Kidney (tissue), 14 donors: ENCODE data around the gene ZIC5. TPM values are rescaled to one million over a fixed set of nuclear protein-coding genes. Genes with fewer than 3 reads are reported as not detected.

Experiments used
- DNase-seq, 5 donors: peaks; one replicate each; pipeline ENCODE4 v3.0.0-alpha.2; 2013 to 2020
- FAIRE-seq: peaks from 2 replicates; lab custom pipeline; 2012; peaks lifted over from hg19 to GRCh38; lab: Jason Lieb, UNC
- H3K27ac ChIP-seq, 2 donors: one replicate each; pipeline ENCODE4 v1.7.0; 2013; ENCODE audit warnings: low read depth in 2 of 2, low read length in 2 of 2, inconsistent platforms in 1 of 2
- H3K27me3 ChIP-seq: one replicate; pipeline ENCODE4 v1.7.1; 2013; ENCODE audit warnings: low read length, inconsistent platforms; ENCODE audit not compliant: control insufficient read depth, insufficient read depth
- H3K36me3 ChIP-seq, 3 donors: one replicate each; pipeline versions ENCODE4 v1.7.0 to v1.7.1; 2013; ENCODE audit warnings: low read length in 3 of 3, control low read depth in 1 of 3, inconsistent platforms in 1 of 3; ENCODE audit not compliant: insufficient read depth in 3 of 3, control insufficient read depth in 2 of 3
- H3K4me1 ChIP-seq, 3 donors: one replicate each; pipeline versions ENCODE4 v1.7.0 to v1.7.1; 2013; ENCODE audit warnings: low read length in 3 of 3, inconsistent platforms in 1 of 3, low read depth in 1 of 3; ENCODE audit not compliant: control insufficient read depth in 2 of 3, insufficient read depth in 2 of 3
- H3K4me3 ChIP-seq, 3 donors: one replicate each; pipeline versions ENCODE4 v1.7.0 to v1.8.1; 2013; ENCODE audit warnings: low read length in 3 of 3, control low read depth in 1 of 3, inconsistent platforms in 1 of 3
- H3K9ac ChIP-seq, 3 donors: one replicate each; pipeline versions ENCODE4 v1.7.0 to v1.7.1; 2013; ENCODE audit warnings: low read length in 3 of 3, control low read depth in 1 of 3, inconsistent platforms in 1 of 3
- H3K9me3 ChIP-seq, 3 donors: one replicate each; pipeline versions ENCODE4 v1.7.0 to v1.7.1; 2013; ENCODE audit warnings: low read length in 3 of 3, control low read depth in 1 of 3, inconsistent platforms in 1 of 3; ENCODE audit not compliant: control insufficient read depth in 2 of 3, insufficient read depth in 1 of 3
- CTCF ChIP-seq: IDR thresholded peaks from 3 replicates; pipeline ENCODE4 v1.5.1; 2012; ENCODE audit warnings: mild to moderate bottlenecking, moderate library complexity, borderline replicate concordance; ENCODE audit not compliant: insufficient read depth; ENCODE audit errors: extremely low read depth
- intact Hi-C: fragments of 100-400 bp; cut with DNase I; formaldehyde crosslinking; loops from one replicate; pipeline ENCODE4 v1.11.1; 2022
- polyA plus RNA-seq: library from polyadenylated mRNA; stranded (reverse); fragments of 350-450 nt; fragmentation: Illumina TruSeq; extraction: RNeasy Lipid Tissue Mini Kit (QIAGEN cat#74804); gene quantifications from one replicate; pipeline ENCODE4 v1.2.3, GENCODE V29; 2014; ENCODE audit warnings: low read depth, low replicate concordance; ENCODE audit not compliant: insufficient read depth
- total RNA-seq: library from RNA; stranded (reverse); fragmentation: NEBNext Ultra II Directional; extraction: Animal tissue kit (Norgen Biotek cat#: 25700); gene quantifications from one replicate; pipeline ENCODE4 v1.2.1, GENCODE V29; 2021
- donor health status: control.
- donor health status: control.
- donor health status: control.
- donor health status: control.
- donor health status: control.
- donor health status: DM: yes; HTN: yes; CAD: no.
- donor health status: Normal renal cell carcinoma (clear cell type).

ZIC5 gene
- total and polyA plus RNA-seq, 2 donors from 2014 or later: not detected

DNA sequence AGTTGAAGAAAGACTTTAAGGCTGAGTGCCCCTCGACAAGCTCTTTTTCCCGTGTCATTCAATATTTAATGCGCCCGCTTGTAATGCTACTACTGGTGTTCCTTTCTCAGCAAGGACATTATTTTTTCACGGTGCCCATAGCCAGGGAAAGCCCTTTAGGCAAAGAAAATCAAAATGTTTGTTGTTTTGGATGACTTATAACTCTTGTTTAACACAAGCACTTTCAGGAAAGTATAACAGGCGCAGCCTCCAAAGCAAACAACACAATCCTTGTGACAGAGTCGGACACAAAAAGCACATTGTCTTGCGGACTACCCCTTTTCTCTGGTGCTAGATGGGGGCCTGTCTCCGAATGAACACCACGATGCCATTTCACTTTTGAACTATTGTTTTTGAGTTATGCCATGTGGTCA is 12.4 kb downstream of the ZIC5 start:
- DNase-seq (peak in 2 of 5 donors; percentile 30 to 64), FAIRE-seq (no peak)
- Histone ChIP-seq H3K27me3 (peaks cover 83% of the 10 kb centered on the region), H3K4me1 (peaks cover 0 to 6% (median 0%) of the 10 kb centered on the region in 3 donors), H3K36me3 (no peaks in the 10 kb centered on the region), H3K9ac (no peak overlapping the region), H3K27ac (no peak overlapping the region), H3K4me3 (no peak overlapping the region), H3K9me3 (no peaks in the 10 kb centered on the region)
- intact Hi-C loops: no loop called here
- no peak for TF ChIP-seq CTCF

GRCh38 chr13:99958406-99959126 is 13.0 kb downstream of the ZIC5 start:
- no peak overlapping the region for H3K27ac ChIP-seq
- H3K9ac ChIP-seq: no peak overlapping the region
- H3K27me3 ChIP-seq: peaks cover 79% of the 10 kb centered on the region
- DNase-seq: no peak
- no peak for FAIRE-seq
- no peak for TF ChIP-seq CTCF
- H3K4me1 ChIP-seq: peaks cover 0 to 6% (median 0%) of the 10 kb centered on the region in 3 donors
- H3K4me3 ChIP-seq: no peak overlapping the region
- H3K36me3 ChIP-seq: no peaks in the 10 kb centered on the region
- intact Hi-C loops: no loop called here
- H3K9me3 ChIP-seq: no peaks in the 10 kb centered on the region

DNA sequence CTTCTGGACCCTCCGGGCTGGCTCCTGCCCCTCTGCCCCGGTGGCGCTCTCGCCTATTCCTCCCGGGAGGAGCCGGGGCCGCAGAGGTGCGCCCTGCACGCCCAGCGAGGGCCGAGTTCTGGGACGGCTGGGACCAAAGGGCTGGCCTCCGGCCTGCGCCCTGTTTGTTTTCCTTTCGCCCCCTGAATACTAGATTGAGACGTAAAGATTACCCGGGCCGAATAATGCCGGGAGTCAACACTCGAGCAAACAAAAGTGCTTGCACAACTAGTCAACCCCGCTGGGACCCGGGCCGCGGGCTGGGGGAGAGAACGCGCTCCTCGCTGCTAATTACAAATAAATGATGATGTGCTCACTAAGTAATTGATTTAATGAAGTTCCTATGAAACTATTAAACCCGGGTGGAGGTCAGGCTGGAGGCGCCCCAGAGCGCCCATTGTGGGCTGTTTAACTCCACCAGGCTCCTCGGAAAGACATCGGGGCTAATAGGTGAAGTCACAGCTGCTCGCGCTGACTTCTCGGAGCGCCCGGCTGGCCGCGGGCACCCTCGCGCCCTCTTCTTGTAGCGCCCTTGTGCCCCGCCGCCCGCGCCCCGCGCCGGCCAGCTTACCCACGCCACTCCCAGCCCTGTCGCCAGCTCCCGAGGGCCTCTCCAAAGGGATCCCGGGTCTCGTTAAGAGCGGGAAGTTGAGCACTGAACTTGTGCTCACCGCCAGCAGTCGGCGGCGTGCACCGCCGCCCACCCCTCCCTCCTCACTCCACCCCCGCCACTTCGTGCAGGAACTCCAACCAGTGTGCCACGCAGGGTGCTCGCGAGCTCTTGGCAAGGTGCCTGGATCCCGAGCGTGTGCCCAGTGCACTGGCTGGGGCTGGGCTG is 14.9 kb downstream of the ZIC5 start:
- H3K9me3 ChIP-seq: no peaks in the 10 kb centered on the region
- no peaks in the 10 kb centered on the region for H3K36me3 ChIP-seq
- H3K4me1 ChIP-seq: peaks cover 0 to 6% (median 0%) of the 10 kb centered on the region in 3 donors
- H3K27me3 ChIP-seq: peaks cover 66% of the 10 kb centered on the region
- no peak overlapping the region for H3K9ac ChIP-seq
- FAIRE-seq (no peak), DNase-seq (peak in 2 of 5 donors; percentile 29 to 53)
- intact Hi-C loops: no loop called here
- no peak overlapping the region for H3K4me3 ChIP-seq
- no peak overlapping the region for H3K27ac ChIP-seq
- no peak for TF ChIP-seq CTCF
